H1 (cell line): ENCODE data around the gene ACKR2. TPM values are rescaled to one million over a fixed set of nuclear protein-coding genes. Genes with fewer than 3 reads are reported as not detected.

Experiments
- BACH1 ChIP-seq: IDR thresholded peaks from 2 replicates; pipeline ENCODE4 v1.6.1; 2012; ENCODE audit warnings: low read length, improper control_type of control experiment
- CHD2 ChIP-seq: IDR thresholded peaks from 2 replicates; pipeline ENCODE4 v1.6.1; 2012; ENCODE audit warnings: low read length, improper control_type of control experiment
- CHD7 ChIP-seq: fragments of 300-600 bp; sonication (generic); IDR thresholded peaks from 2 replicates; pipeline ENCODE4 v1.7.1; 2012; ENCODE audit warnings: low read length, moderate library complexity, mild to moderate bottlenecking, inconsistent platforms; ENCODE audit not compliant: insufficient replicate concordance
- CREB1 ChIP-seq: IDR thresholded peaks from 2 replicates; pipeline ENCODE4 v1.6.1; 2012; ENCODE audit warnings: inconsistent platforms
- EGR1 ChIP-seq: IDR thresholded peaks from 2 replicates; pipeline ENCODE4 v1.6.1; 2011; ENCODE audit warnings: low read depth, low read length, borderline replicate concordance
- KDM4A ChIP-seq: IDR thresholded peaks from one replicate; pipeline ENCODE4 v1.7.1; 2012; ENCODE audit warnings: low read depth, mild to moderate bottlenecking, moderate library complexity, low read length, inconsistent platforms; ENCODE audit not compliant: severe bottlenecking
- MAFK ChIP-seq: IDR thresholded peaks from 2 replicates; pipeline ENCODE4 v1.6.1; 2012; ENCODE audit warnings: low read depth, mild to moderate bottlenecking, improper control_type of control experiment, low read length
- NRF1 ChIP-seq: IDR thresholded peaks from 2 replicates; pipeline ENCODE4 v1.6.1; 2011; ENCODE audit warnings: mild to moderate bottlenecking, low read depth, low read length, improper control_type of control experiment
- SAP30 ChIP-seq: fragments of 300-600 bp; sonication (generic); IDR thresholded peaks from 2 replicates; pipeline ENCODE4 v1.7.1; 2012; ENCODE audit warnings: low read length, moderate library complexity, mild to moderate bottlenecking, inconsistent platforms; ENCODE audit not compliant: insufficient read depth, insufficient replicate concordance
- SIN3A ChIP-seq, 2 experiments: IDR thresholded peaks in 1 of 2; conservative IDR thresholded peaks in 1 of 2; 2 replicates each; pipeline ENCODE4 v1.6.1; 2011 to 2012; ENCODE audit warnings: low read length in 2 of 2, improper control_type of control experiment in 1 of 2, low read depth in 1 of 2, mild to moderate bottlenecking in 1 of 2
- SP4 ChIP-seq: IDR thresholded peaks from 2 replicates; pipeline ENCODE4 v1.6.1; 2012; ENCODE audit warnings: low read length, inconsistent platforms
- TBP ChIP-seq: IDR thresholded peaks from 2 replicates; pipeline ENCODE4 v1.6.1; 2011; ENCODE audit warnings: low read depth, low read length, improper control_type of control experiment
- YY1 ChIP-seq: IDR thresholded peaks from 2 replicates; pipeline ENCODE4 v1.6.1; 2011; ENCODE audit warnings: low read depth, mild to moderate bottlenecking, low read length
- polyA plus RNA-seq, 7 experiments: library from polyadenylated mRNA; depleted of rRNA in 3 of 7; stranded (reverse) in 5 of 7; unstranded in 2 of 7; fragments of >200 nt in 5 of 7; fragments of 200-250 nt in 2 of 7; gene quantifications; 1 replicate in 5 of 7; 2 replicates in 1 of 7; 4 replicates in 1 of 7; pipeline versions ENCODE4 v1.2.1 to v1.2.3, GENCODE V29; 2011 to 2013; ENCODE audit warnings: missing spikeins in 2 of 7, mixed read lengths in 2 of 7
- total RNA-seq: library from RNA; stranded (reverse); fragmentation: NEBNext Ultra II Directional; extraction: Animal tissue kit (Norgen Biotek cat#: 25700); gene quantifications from 2 replicates; pipeline ENCODE4 v1.2.1, GENCODE V29; 2021

The ACKR2 gene
- total and polyA plus RNA-seq, 2 of the 8 experiments (the other 6 are each of a cell fraction or from before 2014, with no cell fraction given) = 0.09 to 0.12 TPM

- no peak for TF ChIP-seq CHD7
- no peak for TF ChIP-seq MAFK
- TF ChIP-seq CHD2 = no peak
- no peak for TF ChIP-seq BACH1
- peak; percentile 40; the same call in 1 of the 2 replicates for TF ChIP-seq TBP
- no peak for TF ChIP-seq EGR1
- TF ChIP-seq KDM4A = no peak
- no peak for TF ChIP-seq SAP30
- TF ChIP-seq YY1 = peak; percentile 76
- no peak for TF ChIP-seq NRF1
- TF ChIP-seq SP4 = no peak
- 0 out of 2 replicates have a peak, but pooled peaks have one; percentile 44 for TF ChIP-seq CREB1
- TF ChIP-seq SIN3A (conservative IDR thresholded peaks at IDR 0.05 in 1 of 2, IDR thresholded peaks at IDR 0.05 in 1 of 2; ENCODE audit: low read depth in 1 of 2, low read length in 2 of 2) = 0 out of 4 replicates have a peak, but pooled peaks of 1 of the 2 experiments have one; percentile 38
Observed at GRCh38 chr3:42831321-42831713, 22.1 kb downstream of the ACKR2 start (continued).
